ENCODE data around the gene CARD11.

Gene CARD11

DNA sequence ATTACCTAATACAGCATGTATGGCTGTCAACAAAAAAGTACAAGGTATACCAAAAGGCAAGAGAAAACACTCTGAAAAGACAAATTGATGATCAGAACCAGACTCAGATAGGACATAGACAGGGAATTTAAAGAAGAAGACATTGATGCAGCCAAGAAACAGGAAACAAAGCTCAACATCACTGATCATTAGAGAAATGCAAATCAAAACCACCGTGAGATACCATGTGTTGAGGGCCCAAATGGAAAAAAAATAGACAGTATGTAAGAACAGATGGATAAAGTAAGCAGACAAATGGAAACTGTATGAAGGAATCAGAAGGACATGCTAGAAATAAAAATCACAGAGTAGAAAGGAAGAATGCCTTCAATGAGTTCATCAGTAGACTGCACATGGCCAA lies 23.3 kb downstream of the CARD11 start:
- Histone ChIP-seq H3K27ac (ENCODE audit: low read depth, low read length) (no peak overlapping the region), H3K9ac (ENCODE audit: low read depth, low read length) (no peak overlapping the region), H3K9me3 (ENCODE audit: insufficient read depth, low read depth, low read length) (peaks cover 7% of the 10 kb centered on the region; the same call in 1 of the 2 replicates), H3K4me3 (ENCODE audit: low read length) (no peak overlapping the region), H3K27me3 (ENCODE audit: insufficient read depth, low read length) (no peaks in the 10 kb centered on the region), H3K4me1 (ENCODE audit: insufficient read depth, low read length) (no peaks in the 10 kb centered on the region), H3K36me3 (ENCODE audit: insufficient read depth, low read length) (no peaks in the 10 kb centered on the region)
- 100% methylated on average over 1 of the region's 1 CpG for WGBS

DNA sequence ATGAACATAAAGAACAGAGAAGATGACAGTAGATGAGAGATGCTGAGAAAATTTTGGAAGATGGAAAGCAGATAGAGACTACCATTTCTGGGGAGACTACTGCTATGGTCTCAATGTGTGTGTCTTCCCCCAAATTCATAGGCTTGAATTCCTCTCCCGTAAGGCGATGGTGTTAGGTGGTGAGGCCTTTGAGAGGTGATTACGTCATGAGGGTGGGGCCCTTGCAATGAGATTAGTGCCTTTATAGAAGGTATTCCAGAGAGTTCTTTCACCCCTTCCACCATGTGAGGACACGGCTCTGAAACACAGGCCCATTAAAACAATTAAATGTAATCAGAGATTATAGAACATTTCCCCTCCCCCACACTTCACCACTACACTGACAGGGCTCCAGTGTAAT lies 23.9 kb downstream of the CARD11 start:
- no peaks in the 10 kb centered on the region for H3K36me3 ChIP-seq (ENCODE audit: insufficient read depth, low read length)
- no peak overlapping the region for H3K9ac ChIP-seq (ENCODE audit: low read depth, low read length)
- H3K27ac ChIP-seq (ENCODE audit: low read depth, low read length): no peak overlapping the region
- H3K4me1 ChIP-seq (ENCODE audit: insufficient read depth, low read length): no peaks in the 10 kb centered on the region
- H3K27me3 ChIP-seq (ENCODE audit: insufficient read depth, low read length): no peaks in the 10 kb centered on the region
- 54% methylated on average over 3 of the region's 4 CpGs for WGBS
- H3K9me3 ChIP-seq (ENCODE audit: insufficient read depth, low read depth, low read length): 0 out of 2 replicates have a peak, but pooled peaks cover 6% of the 10 kb centered on the region
- no peak overlapping the region for H3K4me3 ChIP-seq (ENCODE audit: low read length)

DNA sequence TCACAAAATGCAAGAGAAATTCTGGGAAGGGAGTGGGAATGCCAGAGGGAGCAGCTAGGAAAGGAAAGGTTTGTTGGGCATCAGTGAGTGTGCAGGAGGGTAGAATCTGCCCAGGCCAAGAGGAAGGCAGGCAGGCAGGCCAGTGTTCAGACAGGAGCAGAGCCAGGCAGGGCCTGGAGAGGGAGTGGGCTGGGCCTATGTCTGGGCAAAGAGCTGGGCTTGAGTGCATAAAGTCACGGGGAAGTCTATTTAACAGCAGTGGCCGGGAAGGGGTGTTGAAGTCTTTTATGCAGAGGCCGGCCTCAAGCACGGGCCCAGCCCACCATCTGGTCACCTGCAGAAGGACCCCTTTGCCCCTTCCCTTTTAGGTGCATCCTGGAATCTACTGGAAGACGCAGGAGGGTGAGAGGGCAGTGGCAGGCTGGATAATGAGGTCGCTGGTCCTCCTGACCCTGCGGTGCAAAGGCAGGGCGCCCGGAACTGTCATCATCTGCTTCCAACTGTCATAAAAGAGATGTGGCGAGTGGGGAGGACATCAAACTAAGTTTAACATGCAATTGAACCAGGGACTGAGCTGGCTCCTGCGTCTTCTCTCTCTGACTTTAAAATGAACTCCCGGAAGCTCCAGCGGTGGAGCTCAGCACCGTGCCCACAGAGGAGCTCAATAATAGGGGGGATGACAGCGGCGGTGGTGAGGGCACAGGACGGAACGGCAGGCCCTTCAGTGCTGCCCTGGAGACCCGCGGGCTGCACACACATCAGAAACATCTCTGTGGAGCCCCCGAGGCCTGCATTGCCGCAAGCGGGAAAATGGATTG lies 29.5 kb downstream of the CARD11 start:
- 94% methylated on average over 23 of the region's 23 CpGs for WGBS
- Histone ChIP-seq H3K4me3 (ENCODE audit: low read length) (no peak overlapping the region), H3K27ac (ENCODE audit: low read depth, low read length) (no peak overlapping the region), H3K4me1 (ENCODE audit: insufficient read depth, low read length) (no peaks in the 10 kb centered on the region), H3K27me3 (ENCODE audit: insufficient read depth, low read length) (no peaks in the 10 kb centered on the region), H3K9me3 (ENCODE audit: insufficient read depth, low read depth, low read length) (no peaks in the 10 kb centered on the region), H3K36me3 (ENCODE audit: insufficient read depth, low read length) (no peaks in the 10 kb centered on the region), H3K9ac (ENCODE audit: low read depth, low read length) (no peak overlapping the region)

DNA sequence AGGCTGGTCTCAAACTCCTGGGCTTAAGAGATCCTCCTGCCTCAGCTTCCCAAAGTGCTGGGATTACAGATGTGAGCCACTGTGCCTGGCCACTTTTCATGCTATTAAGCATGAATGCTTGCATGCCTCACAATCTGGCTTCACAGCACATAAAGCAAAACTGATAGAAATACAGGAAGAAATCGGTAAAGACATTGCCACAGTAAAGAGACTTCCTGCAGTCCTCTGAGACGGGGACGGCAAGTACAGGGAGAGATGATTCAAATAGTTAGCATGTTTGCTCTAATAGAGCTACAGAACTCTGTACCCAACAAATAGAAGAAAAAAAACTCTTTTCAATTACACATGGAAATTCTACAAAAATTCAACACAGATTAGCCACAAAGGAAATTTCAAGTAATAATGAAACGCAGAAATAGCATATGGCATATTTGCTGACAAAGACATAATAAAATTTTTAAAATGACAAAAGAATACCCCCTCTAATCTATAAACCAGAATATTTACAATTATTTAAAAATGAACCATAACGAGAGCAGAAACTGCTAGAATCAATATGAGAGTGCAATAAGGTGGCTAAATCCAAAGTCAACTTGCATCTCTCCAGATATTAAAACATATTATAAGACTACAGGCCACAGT lies 32.3 kb downstream of the CARD11 start:
- H3K27ac ChIP-seq (ENCODE audit: low read depth, low read length): no peak overlapping the region
- no peaks in the 10 kb centered on the region for H3K9me3 ChIP-seq (ENCODE audit: insufficient read depth, low read depth, low read length)
- 88% methylated on average over 5 of the region's 5 CpGs for WGBS
- H3K36me3 ChIP-seq (ENCODE audit: insufficient read depth, low read length): no peaks in the 10 kb centered on the region
- no peak overlapping the region for H3K9ac ChIP-seq (ENCODE audit: low read depth, low read length)
- no peaks in the 10 kb centered on the region for H3K27me3 ChIP-seq (ENCODE audit: insufficient read depth, low read length)
- no peaks in the 10 kb centered on the region for H3K4me1 ChIP-seq (ENCODE audit: insufficient read depth, low read length)
- H3K4me3 ChIP-seq (ENCODE audit: low read length): no peak overlapping the region

DNA sequence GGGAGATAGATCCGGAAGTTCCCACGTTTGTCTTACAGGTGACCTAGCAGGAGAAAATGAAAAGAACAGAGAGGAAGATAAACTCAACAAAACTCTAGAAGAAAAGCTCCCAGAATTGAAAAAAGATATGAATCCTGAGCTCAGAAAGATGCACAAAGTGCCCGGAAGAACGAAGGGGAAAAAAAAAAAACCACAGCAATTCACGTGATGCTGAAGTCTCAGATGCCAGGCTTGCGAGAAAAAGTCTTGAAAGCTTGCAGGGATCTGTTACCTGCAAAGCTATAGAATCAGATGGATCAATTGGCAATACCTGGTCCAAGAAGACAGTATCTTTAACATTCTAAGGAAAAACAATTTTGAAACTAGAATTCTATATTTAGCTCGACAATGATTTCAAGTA lies 33.5 kb downstream of the CARD11 start:
- Histone ChIP-seq H3K9ac (ENCODE audit: low read depth, low read length) (no peak overlapping the region), H3K27ac (ENCODE audit: low read depth, low read length) (no peak overlapping the region), H3K9me3 (ENCODE audit: insufficient read depth, low read depth, low read length) (no peaks in the 10 kb centered on the region), H3K27me3 (ENCODE audit: insufficient read depth, low read length) (no peaks in the 10 kb centered on the region), H3K4me3 (ENCODE audit: low read length) (no peak overlapping the region), H3K4me1 (ENCODE audit: insufficient read depth, low read length) (no peaks in the 10 kb centered on the region), H3K36me3 (ENCODE audit: insufficient read depth, low read length) (no peaks in the 10 kb centered on the region)
- 91% methylated on average over 6 of the region's 7 CpGs for WGBS

DNA sequence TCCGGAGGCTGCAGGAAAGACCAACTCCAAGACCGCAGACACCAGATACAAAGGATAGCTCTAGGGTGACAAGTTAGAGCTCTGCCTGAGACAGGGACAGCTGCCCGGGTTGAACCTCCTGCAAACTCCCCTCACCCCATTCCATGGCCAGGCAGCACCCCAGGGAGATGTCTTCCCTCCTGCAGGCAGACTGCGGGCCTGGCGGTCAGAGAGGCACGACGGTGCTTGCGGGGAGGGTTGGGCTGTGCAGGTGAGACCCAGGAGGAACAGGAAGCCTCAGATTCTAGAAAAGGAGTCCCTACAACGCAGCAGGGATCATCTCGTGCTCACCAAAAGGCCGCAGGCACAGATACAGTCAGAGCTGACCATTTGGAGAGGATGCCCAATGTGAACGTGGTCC lies 34.6 kb downstream of the CARD11 start:
- no peaks in the 10 kb centered on the region for H3K4me1 ChIP-seq (ENCODE audit: insufficient read depth, low read length)
- no peak overlapping the region for H3K9ac ChIP-seq (ENCODE audit: low read depth, low read length)
- no peak overlapping the region for H3K27ac ChIP-seq (ENCODE audit: low read depth, low read length)
- H3K27me3 ChIP-seq (ENCODE audit: insufficient read depth, low read length): no peaks in the 10 kb centered on the region
- WGBS: 94% methylated on average over 12 of the region's 12 CpGs
- no peaks in the 10 kb centered on the region for H3K36me3 ChIP-seq (ENCODE audit: insufficient read depth, low read length)
- no peak overlapping the region for H3K4me3 ChIP-seq (ENCODE audit: low read length)
- no peaks in the 10 kb centered on the region for H3K9me3 ChIP-seq (ENCODE audit: insufficient read depth, low read depth, low read length)

DNA sequence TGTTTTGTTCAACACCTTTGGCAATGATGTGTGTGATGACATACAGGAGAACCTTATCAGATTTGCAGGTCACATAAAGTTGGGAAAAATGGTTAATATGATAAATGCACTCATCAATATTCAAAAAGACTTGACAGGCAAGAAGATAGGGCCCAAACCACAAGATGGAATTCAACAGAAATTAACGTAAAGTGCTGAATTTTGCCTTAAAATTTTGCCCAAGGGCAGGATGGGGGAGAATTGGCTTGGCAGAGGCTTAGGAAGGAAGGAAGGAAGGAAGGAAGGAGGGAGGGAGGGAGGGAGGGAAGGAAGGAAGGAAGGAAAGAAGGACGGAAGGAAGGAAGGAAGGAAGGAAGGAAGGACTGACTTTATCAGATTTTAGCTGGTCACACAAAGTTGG lies 35.3 kb downstream of the CARD11 start:
- Histone ChIP-seq H3K27ac (ENCODE audit: low read depth, low read length) (no peak overlapping the region), H3K9ac (ENCODE audit: low read depth, low read length) (no peak overlapping the region), H3K27me3 (ENCODE audit: insufficient read depth, low read length) (no peaks in the 10 kb centered on the region), H3K9me3 (ENCODE audit: insufficient read depth, low read depth, low read length) (no peaks in the 10 kb centered on the region), H3K36me3 (ENCODE audit: insufficient read depth, low read length) (no peaks in the 10 kb centered on the region), H3K4me1 (ENCODE audit: insufficient read depth, low read length) (no peaks in the 10 kb centered on the region), H3K4me3 (ENCODE audit: low read length) (no peak overlapping the region)
- WGBS: 92% methylated on average over 2 of the region's 2 CpGs

DNA sequence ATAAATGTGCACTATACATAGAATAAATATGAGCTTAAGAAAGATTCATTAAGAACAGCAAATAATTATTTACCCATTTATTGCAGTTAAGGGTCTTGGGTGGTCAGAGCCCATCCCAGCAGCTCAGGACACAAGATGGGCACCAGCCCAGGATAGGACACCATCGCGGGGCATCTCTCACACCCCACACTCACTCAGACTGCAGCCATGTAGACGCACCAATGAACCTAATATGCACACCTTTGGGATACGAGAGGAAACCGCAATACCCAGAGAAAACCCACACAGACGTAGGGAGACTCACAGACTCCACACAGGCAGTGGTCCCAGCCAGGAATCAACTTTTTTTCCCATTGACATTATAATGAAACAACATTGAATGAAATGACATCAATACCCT lies 36.0 kb downstream of the CARD11 start:
- no peak overlapping the region for H3K27ac ChIP-seq (ENCODE audit: low read depth, low read length)

DNA sequence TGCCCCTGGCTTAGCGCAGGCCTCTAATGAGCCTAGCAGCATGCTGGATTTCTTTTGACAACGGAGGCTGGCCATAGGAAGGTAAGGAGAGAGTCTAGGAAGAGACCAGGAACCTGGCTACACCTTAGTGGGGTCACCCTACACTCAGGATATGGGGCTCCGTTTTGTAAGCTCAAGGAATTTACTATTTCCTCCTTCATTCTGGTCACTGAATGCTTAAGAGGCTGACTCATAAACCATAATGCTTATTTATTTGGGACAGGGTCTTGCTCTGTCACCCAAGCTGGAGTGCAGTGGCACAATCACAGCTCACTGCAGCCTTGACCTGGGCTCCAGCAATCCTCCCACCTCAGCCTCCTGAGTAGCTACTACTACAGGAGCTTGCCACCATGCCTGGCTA lies 38.4 kb downstream of the CARD11 start:
- 92% methylated on average over 3 of the region's 3 CpGs for WGBS
- Histone ChIP-seq H3K27ac (ENCODE audit: low read depth, low read length) (no peak overlapping the region), H3K9ac (ENCODE audit: low read depth, low read length) (no peak overlapping the region), H3K9me3 (ENCODE audit: insufficient read depth, low read depth, low read length) (no peaks in the 10 kb centered on the region), H3K4me3 (ENCODE audit: low read length) (no peak overlapping the region), H3K4me1 (ENCODE audit: insufficient read depth, low read length) (no peaks in the 10 kb centered on the region; the same call in 1 of the 2 replicates), H3K36me3 (ENCODE audit: insufficient read depth, low read length) (no peaks in the 10 kb centered on the region), H3K27me3 (ENCODE audit: insufficient read depth, low read length) (no peaks in the 10 kb centered on the region)

More for the DNA sequence above, 36.0 kb downstream of the CARD11 start:
- H3K27me3 ChIP-seq (ENCODE audit: insufficient read depth, low read length): no peaks in the 10 kb centered on the region
- H3K4me3 ChIP-seq (ENCODE audit: low read length): no peak overlapping the region
- H3K9me3 ChIP-seq (ENCODE audit: insufficient read depth, low read depth, low read length): no peaks in the 10 kb centered on the region
- H3K4me1 ChIP-seq (ENCODE audit: insufficient read depth, low read length): no peaks in the 10 kb centered on the region; the same call in 1 of the 2 replicates
- WGBS: 84% methylated on average over 6 of the region's 6 CpGs
- no peak overlapping the region for H3K9ac ChIP-seq (ENCODE audit: low read depth, low read length)
- H3K36me3 ChIP-seq (ENCODE audit: insufficient read depth, low read length): no peaks in the 10 kb centered on the region

DNA sequence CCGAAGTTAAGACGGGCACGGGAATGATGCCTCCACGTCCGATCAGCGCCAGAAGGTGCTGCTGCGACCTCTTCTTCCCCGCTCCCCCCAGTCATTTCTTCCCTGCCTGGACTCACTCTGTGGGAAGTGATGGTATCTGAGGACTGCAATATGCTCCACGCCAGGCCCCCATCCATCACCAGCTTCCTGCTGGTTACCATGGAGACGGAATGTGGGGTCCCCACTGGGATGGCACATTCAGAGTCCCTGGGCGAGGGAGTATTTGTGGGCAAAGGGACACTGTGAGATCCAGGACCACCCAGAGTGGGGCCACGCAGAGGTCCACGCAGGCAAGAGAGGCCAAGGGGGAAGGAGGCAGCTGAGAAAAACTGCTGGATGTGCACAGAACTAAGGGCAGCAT lies 39.7 kb downstream of the CARD11 start:
- H3K4me1 ChIP-seq (ENCODE audit: insufficient read depth, low read length): no peaks in the 10 kb centered on the region; the same call in 1 of the 2 replicates
- no peaks in the 10 kb centered on the region for H3K36me3 ChIP-seq (ENCODE audit: insufficient read depth, low read length)
- H3K9me3 ChIP-seq (ENCODE audit: insufficient read depth, low read depth, low read length): no peaks in the 10 kb centered on the region
- WGBS: 88% methylated on average over 13 of the region's 13 CpGs
- H3K27me3 ChIP-seq (ENCODE audit: insufficient read depth, low read length): no peaks in the 10 kb centered on the region
- H3K9ac ChIP-seq (ENCODE audit: low read depth, low read length): no peak overlapping the region
- no peak overlapping the region for H3K4me3 ChIP-seq (ENCODE audit: low read length)
- H3K27ac ChIP-seq (ENCODE audit: low read depth, low read length): no peak overlapping the region

DNA sequence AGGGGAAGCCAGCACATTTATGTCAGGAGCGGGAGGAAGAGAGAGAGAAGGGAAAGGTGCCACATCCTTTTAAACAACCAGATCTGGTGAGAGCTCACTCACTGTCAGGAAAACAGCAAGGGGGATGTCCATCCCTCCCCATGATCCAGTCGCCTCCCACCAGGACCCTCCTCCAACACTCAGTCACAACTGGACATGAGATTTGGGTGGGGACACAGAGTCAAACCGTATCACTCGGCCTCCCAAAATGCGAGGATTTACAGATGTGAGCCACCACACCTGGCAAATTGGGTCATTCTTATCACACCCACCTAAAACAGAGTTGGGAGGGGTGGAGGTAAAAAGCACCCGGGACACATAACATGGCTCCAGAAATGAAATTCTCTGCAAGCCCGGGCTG lies 41.0 kb downstream of the CARD11 start:
- Histone ChIP-seq H3K36me3 (ENCODE audit: insufficient read depth, low read length) (no peaks in the 10 kb centered on the region), H3K27me3 (ENCODE audit: insufficient read depth, low read length) (no peaks in the 10 kb centered on the region), H3K4me3 (ENCODE audit: low read length) (no peak overlapping the region), H3K4me1 (ENCODE audit: insufficient read depth, low read length) (no peaks in the 10 kb centered on the region; the same call in 1 of the 2 replicates), H3K27ac (ENCODE audit: low read depth, low read length) (no peak overlapping the region), H3K9ac (ENCODE audit: low read depth, low read length) (no peak overlapping the region), H3K9me3 (ENCODE audit: insufficient read depth, low read depth, low read length) (no peaks in the 10 kb centered on the region)
- 92% methylated on average over 7 of the region's 7 CpGs for WGBS

All from HUES64 (cell line).